ENCODE measurements around the gene OR8B2. TPM values are rescaled to one million over a fixed set of nuclear protein-coding genes. Genes with fewer than 3 reads are reported as not detected.

Gene OR8B2
- polyA plus RNA-seq, 1 of the 3 experiments (the other 2 are of a cell fraction), result not detected

DNA sequence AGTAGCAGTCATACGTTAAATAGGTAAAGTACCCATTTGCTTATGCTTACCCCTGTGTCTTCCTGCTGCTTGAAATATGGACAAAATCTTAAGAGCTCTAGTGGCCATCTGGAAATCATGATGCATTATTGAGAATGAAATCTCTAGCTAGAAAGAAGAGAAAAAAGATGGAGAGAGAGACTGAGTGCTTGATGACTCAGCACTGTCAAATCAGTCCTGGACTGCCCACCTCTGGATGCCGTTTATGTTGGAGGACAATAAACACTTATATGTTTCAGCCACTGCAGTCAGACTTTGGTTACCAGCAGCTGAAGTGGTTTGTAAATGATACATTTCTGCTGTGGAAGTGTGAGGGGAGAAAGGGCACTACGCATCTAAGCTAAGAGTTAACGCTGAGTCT is 36.7 kb upstream of the OR8B2 start:
- DNase-seq, result no peak
- no peaks in the 10 kb centered on the region for H3K79me2 ChIP-seq (ENCODE audit: insufficient read depth)
- CTCF ChIA-PET, result interaction anchor here (1.5 kb wide), 1 partner anchor 10 kb away, joined by 5 read pairs; no protein-coding TSS in a partner anchor
- H3F3A ChIP-seq (replicated peaks; ENCODE audit: insufficient read depth), result no peaks in the 10 kb centered on the region
- H3K9me3 ChIP-seq, result no peaks in the 10 kb centered on the region
- no peak overlapping the region for H3K4me3 ChIP-seq (ENCODE audit: low read depth in 2 of 2, low read length in 1 of 2)
- no peak overlapping the region for H3K4me2 ChIP-seq
- H2AFZ ChIP-seq (ENCODE audit: low read depth), result no peak overlapping the region
- no peaks in the 10 kb centered on the region for H3K36me3 ChIP-seq (replicated peaks in 1 of 2; ENCODE audit: control insufficient read depth in 1 of 2, insufficient read depth in 2 of 2, low read length in 1 of 2)
- 1% methylated on average over 4 of the region's 4 CpGs for WGBS (ENCODE audit: low lambda C conversion rate)
- H3K9ac ChIP-seq, result no peak overlapping the region
- POLR2A ChIA-PET, result no interaction called here
- H3K27ac ChIP-seq (ENCODE audit: low read depth in 2 of 2, low read length in 1 of 2), result no peak overlapping the region
- no peaks in the 10 kb centered on the region for H4K20me1 ChIP-seq (ENCODE audit: insufficient read depth)
- no peak for TF ChIP-seq GATA2 (CRISPR knock-in tag; IDR thresholded peaks at IDR 0.05)
- peak; percentile 17; the same call in 1 of the 2 replicates for TF ChIP-seq TCF12 (IDR thresholded peaks at IDR 0.05)
- no peaks in the 10 kb centered on the region for H3K4me1 ChIP-seq (ENCODE audit: control insufficient read depth in 1 of 2, insufficient read depth in 2 of 2, low read depth in 1 of 2, low read length in 1 of 2)
- no peaks in the 10 kb centered on the region; the same call in 1 of the 2 replicates for H3K27me3 ChIP-seq (ENCODE audit: insufficient read depth)
- H3K9me2 ChIP-seq, result no peaks in the 10 kb centered on the region; the same call in 1 of the 2 replicates

DNA sequence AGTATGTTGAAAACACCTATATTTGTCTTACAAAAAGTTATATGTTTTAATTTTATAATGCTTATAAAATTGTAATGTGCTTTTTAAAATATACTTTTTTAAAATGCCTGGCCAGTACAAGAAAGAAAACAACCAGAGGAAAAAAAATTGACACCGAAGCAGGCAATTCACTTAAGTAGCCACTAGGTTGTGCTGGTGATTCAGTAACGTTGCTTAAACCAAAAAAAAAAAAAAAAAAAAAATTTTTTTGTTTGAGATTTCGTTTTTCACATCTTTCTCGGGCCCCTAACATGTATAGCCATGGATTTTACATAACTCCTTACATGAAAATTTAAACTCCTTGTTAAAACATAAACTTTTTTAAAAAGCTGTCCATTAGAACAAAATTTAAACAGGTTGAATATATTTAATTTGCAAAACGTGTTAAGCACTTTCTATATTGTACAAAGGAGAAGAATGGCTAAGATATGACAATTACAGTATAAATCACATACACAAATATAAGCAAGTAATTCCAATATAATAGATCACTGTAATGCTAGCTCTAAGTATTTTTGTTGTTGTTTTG is 31.1 kb upstream of the OR8B2 start:
- no peak overlapping the region for H3K4me2 ChIP-seq
- no peak overlapping the region for H3K27ac ChIP-seq (ENCODE audit: low read depth in 2 of 2, low read length in 1 of 2)
- H3F3A ChIP-seq (replicated peaks; ENCODE audit: insufficient read depth), result no peaks in the 10 kb centered on the region
- H3K4me1 ChIP-seq (ENCODE audit: control insufficient read depth in 1 of 2, insufficient read depth in 2 of 2, low read depth in 1 of 2, low read length in 1 of 2), result no peaks in the 10 kb centered on the region
- WGBS (ENCODE audit: low lambda C conversion rate), result 3% methylated on average over 5 of the region's 5 CpGs
- H3K9me2 ChIP-seq, result no peaks in the 10 kb centered on the region; the same call in 1 of the 2 replicates
- no peaks in the 10 kb centered on the region for H3K9me3 ChIP-seq
- no peak overlapping the region for H3K9ac ChIP-seq
- peaks cover 9% of the 10 kb centered on the region; the same call in 1 of the 2 replicates for H3K27me3 ChIP-seq (ENCODE audit: insufficient read depth)
- no peaks in the 10 kb centered on the region for H3K79me2 ChIP-seq (ENCODE audit: insufficient read depth)
- TF ChIP-seq RAD21 (IDR thresholded peaks at IDR 0.05; ENCODE audit: low read length), result peak; percentile 38; the same call in 1 of the 2 replicates
- no peak for TF ChIP-seq MEF2A (IDR thresholded peaks at IDR 0.05; ENCODE audit: borderline replicate concordance, low read depth)
- TF ChIP-seq, protein P1, sequence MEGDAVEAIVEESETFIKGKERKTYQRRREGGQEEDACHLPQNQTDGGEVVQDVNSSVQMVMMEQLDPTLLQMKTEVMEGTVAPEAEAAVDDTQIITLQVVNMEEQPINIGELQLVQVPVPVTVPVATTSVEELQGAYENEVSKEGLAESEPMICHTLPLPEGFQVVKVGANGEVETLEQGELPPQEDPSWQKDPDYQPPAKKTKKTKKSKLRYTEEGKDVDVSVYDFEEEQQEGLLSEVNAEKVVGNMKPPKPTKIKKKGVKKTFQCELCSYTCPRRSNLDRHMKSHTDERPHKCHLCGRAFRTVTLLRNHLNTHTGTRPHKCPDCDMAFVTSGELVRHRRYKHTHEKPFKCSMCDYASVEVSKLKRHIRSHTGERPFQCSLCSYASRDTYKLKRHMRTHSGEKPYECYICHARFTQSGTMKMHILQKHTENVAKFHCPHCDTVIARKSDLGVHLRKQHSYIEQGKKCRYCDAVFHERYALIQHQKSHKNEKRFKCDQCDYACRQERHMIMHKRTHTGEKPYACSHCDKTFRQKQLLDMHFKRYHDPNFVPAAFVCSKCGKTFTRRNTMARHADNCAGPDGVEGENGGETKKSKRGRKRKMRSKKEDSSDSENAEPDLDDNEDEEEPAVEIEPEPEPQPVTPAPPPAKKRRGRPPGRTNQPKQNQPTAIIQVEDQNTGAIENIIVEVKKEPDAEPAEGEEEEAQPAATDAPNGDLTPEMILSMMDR (IDR thresholded peaks at IDR 0.05), result peak; percentile 59
- no peak for DNase-seq
- H2AFZ ChIP-seq (ENCODE audit: low read depth), result no peak overlapping the region
- CTCF ChIA-PET, result interaction anchor here (0.9 to 3.8 kb wide), 5 partner anchors 9 to 170 kb away, joined by 3 to 18 read pairs (median 3); no protein-coding TSS in a partner anchor
- no peak overlapping the region for H3K4me3 ChIP-seq (ENCODE audit: low read depth in 2 of 2, low read length in 1 of 2)
- H4K20me1 ChIP-seq (ENCODE audit: insufficient read depth), result no peaks in the 10 kb centered on the region
- POLR2A ChIA-PET, result no interaction called here
- no peaks in the 10 kb centered on the region for H3K36me3 ChIP-seq (replicated peaks in 1 of 2; ENCODE audit: control insufficient read depth in 1 of 2, insufficient read depth in 2 of 2, low read length in 1 of 2)

DNA sequence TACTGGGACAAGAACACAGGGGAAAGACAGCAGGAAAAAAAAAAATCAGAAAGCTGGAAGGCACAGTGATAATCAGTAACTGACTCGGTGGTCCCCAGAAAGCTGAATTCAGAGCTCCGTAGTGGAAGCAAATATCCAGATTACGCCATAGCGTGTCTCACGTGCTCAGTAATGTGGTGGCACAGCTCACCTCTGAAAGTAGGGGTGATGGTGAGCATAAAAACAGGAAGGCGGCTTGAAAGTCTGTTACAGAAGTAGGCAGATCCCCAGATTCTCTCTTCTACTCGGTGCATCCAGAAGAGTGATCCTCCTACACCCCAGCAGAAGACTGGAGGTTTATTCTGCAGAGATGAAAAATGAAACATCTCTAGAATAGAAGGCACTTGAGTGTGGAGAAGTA is 25.6 kb upstream of the OR8B2 start:
- POLR2A ChIA-PET, result no interaction called here
- Histone ChIP-seq H3F3A (replicated peaks; ENCODE audit: insufficient read depth) (no peaks in the 10 kb centered on the region), H3K79me2 (ENCODE audit: insufficient read depth) (no peaks in the 10 kb centered on the region), H3K4me3 (ENCODE audit: low read depth in 2 of 2, low read length in 1 of 2) (no peak overlapping the region), H3K27ac (ENCODE audit: low read depth in 2 of 2, low read length in 1 of 2) (no peak overlapping the region), H3K36me3 (replicated peaks in 1 of 2; ENCODE audit: control insufficient read depth in 1 of 2, insufficient read depth in 2 of 2, low read length in 1 of 2) (no peaks in the 10 kb centered on the region), H3K9ac (no peak overlapping the region), H3K9me3 (no peaks in the 10 kb centered on the region), H3K9me2 (no peaks in the 10 kb centered on the region), H3K27me3 (ENCODE audit: insufficient read depth) (peaks cover 19% of the 10 kb centered on the region; the same call in 1 of the 2 replicates), H3K4me1 (ENCODE audit: control insufficient read depth in 1 of 2, insufficient read depth in 2 of 2, low read depth in 1 of 2, low read length in 1 of 2) (no peaks in the 10 kb centered on the region; a peak in 1 of 4 replicates), H2AFZ (ENCODE audit: low read depth) (no peak overlapping the region), H3K4me2 (no peak overlapping the region), H4K20me1 (ENCODE audit: insufficient read depth) (no peaks in the 10 kb centered on the region)
- WGBS (ENCODE audit: low lambda C conversion rate), result 7% methylated on average over 7 of the region's 7 CpGs
- CTCF ChIA-PET, result no interaction called here
- DNase-seq, result no peak
- no peak for TF ChIP-seq CHD2 (IDR thresholded peaks at IDR 0.05; ENCODE audit: low read length, partially characterized antibody)
- no peak for TF ChIP-seq FOXJ3 (CRISPR knock-in tag; IDR thresholded peaks at IDR 0.05)
- TF ChIP-seq RCOR1 (IDR thresholded peaks at IDR 0.05; ENCODE audit: low read length), result no peak
- TF ChIP-seq, protein P2, sequence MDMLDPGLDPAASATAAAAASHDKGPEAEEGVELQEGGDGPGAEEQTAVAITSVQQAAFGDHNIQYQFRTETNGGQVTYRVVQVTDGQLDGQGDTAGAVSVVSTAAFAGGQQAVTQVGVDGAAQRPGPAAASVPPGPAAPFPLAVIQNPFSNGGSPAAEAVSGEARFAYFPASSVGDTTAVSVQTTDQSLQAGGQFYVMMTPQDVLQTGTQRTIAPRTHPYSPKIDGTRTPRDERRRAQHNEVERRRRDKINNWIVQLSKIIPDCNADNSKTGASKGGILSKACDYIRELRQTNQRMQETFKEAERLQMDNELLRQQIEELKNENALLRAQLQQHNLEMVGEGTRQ (IDR thresholded peaks at IDR 0.05; ENCODE audit: borderline replicate concordance, low read depth, low read length), result no peak
- TF ChIP-seq, protein P3, sequence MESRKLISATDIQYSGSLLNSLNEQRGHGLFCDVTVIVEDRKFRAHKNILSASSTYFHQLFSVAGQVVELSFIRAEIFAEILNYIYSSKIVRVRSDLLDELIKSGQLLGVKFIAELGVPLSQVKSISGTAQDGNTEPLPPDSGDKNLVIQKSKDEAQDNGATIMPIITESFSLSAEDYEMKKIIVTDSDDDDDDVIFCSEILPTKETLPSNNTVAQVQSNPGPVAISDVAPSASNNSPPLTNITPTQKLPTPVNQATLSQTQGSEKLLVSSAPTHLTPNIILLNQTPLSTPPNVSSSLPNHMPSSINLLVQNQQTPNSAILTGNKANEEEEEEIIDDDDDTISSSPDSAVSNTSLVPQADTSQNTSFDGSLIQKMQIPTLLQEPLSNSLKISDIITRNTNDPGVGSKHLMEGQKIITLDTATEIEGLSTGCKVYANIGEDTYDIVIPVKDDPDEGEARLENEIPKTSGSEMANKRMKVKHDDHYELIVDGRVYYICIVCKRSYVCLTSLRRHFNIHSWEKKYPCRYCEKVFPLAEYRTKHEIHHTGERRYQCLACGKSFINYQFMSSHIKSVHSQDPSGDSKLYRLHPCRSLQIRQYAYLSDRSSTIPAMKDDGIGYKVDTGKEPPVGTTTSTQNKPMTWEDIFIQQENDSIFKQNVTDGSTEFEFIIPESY (IDR thresholded peaks at IDR 0.05; ENCODE audit: borderline replicate concordance, low read depth), result no peak
- TF ChIP-seq RFX5 (IDR thresholded peaks at IDR 0.05; ENCODE audit: low read length), result no peak
- no peak for TF ChIP-seq FOXM1 (IDR thresholded peaks at IDR 0.05; ENCODE audit: low read depth)
- no peak for TF ChIP-seq TEAD4 (IDR thresholded peaks at IDR 0.05; ENCODE audit: borderline replicate concordance, insufficient read depth)
- no peak for TF ChIP-seq NRF1 (IDR thresholded peaks at IDR 0.05; ENCODE audit: low read depth, low read length)
- TF ChIP-seq NFIC (IDR thresholded peaks at IDR 0.05; ENCODE audit: borderline replicate concordance), result no peak
- TF ChIP-seq POLR2AphosphoS5 (IDR thresholded peaks at IDR 0.05; ENCODE audit: low read depth, low read length), result no peak
- no peak for TF ChIP-seq TAF1 (IDR thresholded peaks at IDR 0.05; ENCODE audit: borderline replicate concordance, low read depth, low read length)
- TF ChIP-seq FOSL2 (IDR thresholded peaks at IDR 0.05; ENCODE audit: borderline replicate concordance, low read depth), result no peak
- TF ChIP-seq YY1 (IDR thresholded peaks at IDR 0.05; ENCODE audit: low read depth), result no peak

Data from SK-N-SH (cell line).